ENCODE measurements around the gene POC1A.

The POC1A gene

GRCh38 chr3:52083556-52084087 is 70.6 kb downstream of the POC1A start:
- TF ChIP-seq CTCF (IDR thresholded peaks at IDR 0.05; ENCODE audit: low read depth, low read length): no peak
- no peak overlapping the region for H3K4me3 ChIP-seq (ENCODE audit: low read depth, low read length)

- H3K4me3 ChIP-seq (ENCODE audit: low read depth, low read length): no peak overlapping the region
- no peak for TF ChIP-seq CTCF (IDR thresholded peaks at IDR 0.05; ENCODE audit: low read depth, low read length)
These were observed 71.3 kb downstream of the POC1A start for GRCh38 chr3:52082951-52083350.

- no peak for TF ChIP-seq CTCF (IDR thresholded peaks at IDR 0.05; ENCODE audit: low read depth, low read length)
- H3K4me3 ChIP-seq (ENCODE audit: low read depth, low read length): no peak overlapping the region
These were observed 73.1 kb downstream of the POC1A start for GRCh38 chr3:52080830-52081719.

GRCh38 chr3:52079958-52080357 is 74.3 kb downstream of the POC1A start:
- no peak for TF ChIP-seq CTCF (IDR thresholded peaks at IDR 0.05; ENCODE audit: low read depth, low read length)
- H3K4me3 ChIP-seq (ENCODE audit: low read depth, low read length): no peak overlapping the region

GRCh38 chr3:52078781-52079560 is 75.3 kb downstream of the POC1A start:
- TF ChIP-seq CTCF (IDR thresholded peaks at IDR 0.05; ENCODE audit: low read depth, low read length): no peak
- no peak overlapping the region for H3K4me3 ChIP-seq (ENCODE audit: low read depth, low read length)

GRCh38 chr3:52077925-52078324 is 76.3 kb downstream of the POC1A start:
- no peak overlapping the region for H3K4me3 ChIP-seq (ENCODE audit: low read depth, low read length)
- TF ChIP-seq CTCF (IDR thresholded peaks at IDR 0.05; ENCODE audit: low read depth, low read length): no peak

All from WI38 (cell line).